NOMO-1 (cell line): ENCODE results near the gene ASPSCR1.

Experiments used
- DNase-seq, 2 experiments: peaks; one replicate each; lab custom pipeline; 2025; ENCODE audit not compliant: unreplicated experiment in 2 of 2; lab: John Stamatoyannopoulos, UW

ASPSCR1 gene

DNA sequence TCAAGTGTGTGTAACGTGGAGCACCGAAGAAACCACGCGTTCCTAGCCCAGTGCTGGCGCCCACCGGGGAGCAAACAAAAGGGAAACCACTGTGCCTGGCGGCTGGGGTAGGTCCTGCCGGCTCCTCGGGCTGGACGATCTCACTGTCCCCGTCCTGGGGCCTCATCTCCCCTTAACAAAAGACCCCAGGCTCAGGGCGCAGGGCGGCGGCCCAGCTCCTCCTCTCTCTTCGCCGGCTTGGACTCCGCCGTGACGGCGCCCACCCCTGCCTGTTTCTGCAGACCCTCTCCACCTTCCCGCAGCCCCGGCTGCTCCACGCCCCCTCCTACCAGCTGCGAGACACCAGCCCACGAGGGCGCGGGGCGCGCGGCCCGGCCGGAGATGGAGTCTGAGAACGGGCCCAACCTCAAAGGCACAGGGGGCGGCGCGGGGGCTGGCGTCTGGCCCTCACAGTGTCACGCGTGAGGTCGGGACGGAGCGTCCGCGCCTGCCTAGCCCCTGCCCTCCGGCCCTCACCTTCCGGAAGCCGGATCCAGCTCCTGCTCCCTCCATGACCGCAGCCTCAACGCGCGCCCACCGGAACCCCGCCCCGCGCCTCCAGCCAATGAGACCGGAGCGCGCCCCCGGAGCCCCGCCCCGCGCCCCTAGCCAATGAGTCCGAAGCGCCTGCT is 45.0 kb downstream of the ASPSCR1 start, which contains the start of gene CENPX:
Gene CENPX, minus strand, starts transcription at position 569 of the 671 bp plus-strand sequence. Its CDS starts 17 bp downstream, at position 552.
- DNase-seq: no peak

DNA sequence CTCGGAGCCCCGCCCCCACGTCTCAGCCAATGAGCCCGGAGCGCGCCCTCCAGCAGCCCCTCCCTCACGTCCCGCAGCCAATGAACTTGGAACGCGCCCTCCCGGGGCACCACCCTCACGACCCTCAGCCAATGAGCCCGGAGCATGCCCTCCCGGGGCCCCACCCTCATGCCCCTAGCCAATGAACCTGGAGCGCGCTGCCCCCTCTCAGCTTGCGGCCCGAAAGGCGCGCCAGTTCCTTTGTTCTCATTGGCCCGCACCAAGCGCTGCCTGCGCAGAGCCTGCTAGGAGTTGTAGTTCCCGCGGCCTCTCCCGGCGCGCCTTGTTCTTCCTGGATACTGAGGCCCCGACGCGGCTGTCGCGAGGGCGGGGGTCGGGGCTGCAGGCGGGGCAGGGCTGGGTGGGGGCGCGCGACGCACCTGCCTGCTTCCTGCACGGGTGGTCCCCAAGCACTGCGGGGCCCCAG is 45.6 kb downstream of the ASPSCR1 start, which contains the start of gene LRRC45:
Gene LRRC45, plus strand, starts transcription at position 325 of the 466 bp plus-strand sequence. CDS start 339 bp downstream, outside the sequence.
- peak; percentile 99 to 100 for DNase-seq

DNA sequence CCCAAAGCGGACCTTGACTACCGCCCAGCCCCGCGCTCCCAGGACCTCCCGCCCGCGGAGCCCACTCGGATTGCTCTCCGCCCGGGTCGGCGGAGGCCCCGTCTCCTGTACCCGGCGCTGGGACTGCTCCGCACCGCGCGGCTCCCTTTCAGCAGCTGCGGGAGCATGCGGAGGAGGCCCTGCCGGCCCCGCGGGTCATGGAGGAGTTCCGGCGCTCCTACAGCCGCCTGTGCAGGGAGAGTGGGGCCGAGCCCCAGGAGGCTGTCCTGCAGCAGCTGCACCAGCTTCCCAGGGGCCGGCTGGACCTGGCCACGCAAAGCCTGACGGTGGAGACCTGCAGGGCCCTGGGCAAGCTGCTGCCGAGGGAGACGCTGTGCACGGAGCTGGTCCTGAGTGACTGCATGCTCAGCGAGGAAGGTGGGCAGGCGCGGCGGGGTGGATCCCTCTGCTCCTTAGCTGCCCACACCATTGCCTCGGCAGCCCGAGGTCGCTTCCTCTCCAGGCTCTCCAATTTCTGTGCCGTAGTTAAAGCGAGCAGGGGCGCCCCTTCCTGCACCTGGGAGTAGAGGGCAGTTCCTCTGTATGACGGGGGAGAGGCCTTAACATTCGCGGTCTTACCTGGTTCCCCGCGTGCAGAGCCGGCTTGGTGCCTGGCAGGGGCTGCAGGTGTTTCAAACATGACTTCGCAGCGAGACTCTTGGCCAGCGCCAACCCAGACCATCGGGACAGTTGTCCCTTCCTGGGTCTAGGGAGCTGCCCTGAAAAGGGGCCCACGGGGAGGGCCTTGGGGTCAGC is 46.2 kb downstream of the ASPSCR1 start:
- peak; percentile 38 to 43 for DNase-seq

GRCh38 chr17:82024859-82025258 is 47.4 kb downstream of the ASPSCR1 start:
- no peak for DNase-seq

DNA sequence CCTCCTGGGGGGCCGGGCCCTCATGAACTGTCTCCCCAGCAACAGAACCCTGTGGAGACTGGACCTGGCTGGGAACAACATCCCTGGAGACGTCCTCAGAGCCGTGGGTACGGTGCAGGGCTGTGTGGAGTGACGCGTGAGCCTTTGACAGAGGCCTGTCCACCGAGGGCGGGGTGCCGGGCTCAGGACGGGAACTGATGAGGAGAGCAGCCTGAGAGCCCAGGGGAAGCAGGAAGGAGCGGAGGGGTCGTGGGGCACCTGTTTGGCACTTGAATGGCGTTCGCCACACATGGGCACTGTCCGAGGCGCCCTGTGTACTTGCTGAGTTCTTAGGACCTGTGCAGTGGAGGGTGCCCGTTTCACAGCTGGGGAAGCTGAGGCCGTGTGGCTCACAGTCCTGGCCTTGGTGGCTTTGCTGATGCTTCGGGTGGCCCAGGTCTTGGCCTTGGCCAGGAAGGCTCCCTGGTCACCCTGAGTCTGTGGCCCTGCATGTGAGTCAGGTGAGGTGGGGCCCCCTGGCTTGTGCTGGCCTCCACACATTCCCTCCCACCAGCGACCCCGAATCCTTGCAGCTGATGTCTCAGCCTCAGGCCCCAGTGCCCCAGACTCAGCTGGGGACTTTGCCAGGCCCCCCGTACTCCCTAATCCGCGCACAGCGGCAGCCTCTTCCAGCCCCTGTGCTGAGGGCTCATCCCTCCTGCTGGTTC is 48.1 kb downstream of the ASPSCR1 start:
- no peak for DNase-seq

DNA sequence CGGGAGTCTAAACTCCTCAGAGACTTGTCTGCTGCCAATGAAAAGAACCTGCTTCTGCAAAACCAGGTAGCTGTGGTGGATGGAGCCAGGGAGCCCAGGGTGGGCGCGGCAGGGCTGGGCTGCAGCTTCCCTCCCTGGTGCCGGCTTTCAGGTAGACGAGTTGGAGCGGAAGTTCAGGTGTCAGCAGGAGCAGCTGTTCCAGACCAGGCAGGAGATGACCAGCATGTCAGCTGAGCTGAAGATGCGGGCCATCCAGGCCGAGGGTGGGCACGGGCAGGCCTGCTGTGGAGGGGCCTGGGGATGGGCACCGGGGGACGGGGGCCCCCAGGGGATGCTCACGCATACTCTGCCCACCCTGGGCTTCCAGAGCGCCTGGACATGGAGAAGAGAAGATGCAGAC is 50.8 kb downstream of the ASPSCR1 start:
- DNase-seq: no peak

DNA sequence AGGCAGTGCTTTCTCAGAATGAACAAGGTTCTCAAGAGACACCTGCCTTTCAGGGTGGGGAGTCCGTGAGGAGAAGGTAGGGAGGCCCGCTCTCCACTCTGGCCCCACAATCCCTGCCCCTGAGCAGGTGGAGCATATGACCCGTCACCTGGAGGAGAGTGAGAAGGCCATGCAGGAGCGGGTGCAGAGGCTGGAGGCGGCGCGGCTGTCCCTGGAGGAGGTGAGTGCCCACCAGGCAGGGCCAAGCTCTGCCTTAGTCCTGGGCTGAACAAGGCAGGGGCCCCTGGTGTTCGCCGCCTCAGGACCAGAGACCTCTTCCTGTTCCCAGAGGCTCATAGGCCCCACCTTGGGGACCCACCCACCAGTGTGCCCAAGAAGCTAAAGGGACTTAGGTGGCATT is 51.5 kb downstream of the ASPSCR1 start:
- DNase-seq: no peak

DNA sequence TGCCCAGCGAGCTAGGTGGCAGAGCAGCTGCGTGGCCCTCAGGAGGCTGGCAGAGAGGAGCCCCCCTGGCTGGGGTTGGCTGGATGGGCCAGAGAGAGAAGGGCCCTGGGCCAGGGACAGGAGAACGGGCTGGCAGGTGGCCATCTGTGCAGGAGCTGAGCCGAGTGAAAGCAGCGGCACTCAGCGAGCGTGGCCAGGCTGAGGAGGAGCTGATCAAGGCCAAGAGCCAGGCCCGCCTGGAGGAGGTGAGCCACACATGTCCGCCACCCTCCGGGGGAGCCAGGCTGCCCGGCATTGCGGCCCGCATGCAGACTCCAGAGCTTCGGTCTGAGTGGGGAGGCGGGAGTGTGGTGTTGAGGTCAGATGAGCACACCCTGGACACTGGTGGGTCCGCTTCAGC is 52.0 kb downstream of the ASPSCR1 start:
- no peak for DNase-seq

- DNase-seq: no peak
These were observed 52.6 kb downstream of the ASPSCR1 start for GRCh38 chr17:82029990-82030469.

DNA sequence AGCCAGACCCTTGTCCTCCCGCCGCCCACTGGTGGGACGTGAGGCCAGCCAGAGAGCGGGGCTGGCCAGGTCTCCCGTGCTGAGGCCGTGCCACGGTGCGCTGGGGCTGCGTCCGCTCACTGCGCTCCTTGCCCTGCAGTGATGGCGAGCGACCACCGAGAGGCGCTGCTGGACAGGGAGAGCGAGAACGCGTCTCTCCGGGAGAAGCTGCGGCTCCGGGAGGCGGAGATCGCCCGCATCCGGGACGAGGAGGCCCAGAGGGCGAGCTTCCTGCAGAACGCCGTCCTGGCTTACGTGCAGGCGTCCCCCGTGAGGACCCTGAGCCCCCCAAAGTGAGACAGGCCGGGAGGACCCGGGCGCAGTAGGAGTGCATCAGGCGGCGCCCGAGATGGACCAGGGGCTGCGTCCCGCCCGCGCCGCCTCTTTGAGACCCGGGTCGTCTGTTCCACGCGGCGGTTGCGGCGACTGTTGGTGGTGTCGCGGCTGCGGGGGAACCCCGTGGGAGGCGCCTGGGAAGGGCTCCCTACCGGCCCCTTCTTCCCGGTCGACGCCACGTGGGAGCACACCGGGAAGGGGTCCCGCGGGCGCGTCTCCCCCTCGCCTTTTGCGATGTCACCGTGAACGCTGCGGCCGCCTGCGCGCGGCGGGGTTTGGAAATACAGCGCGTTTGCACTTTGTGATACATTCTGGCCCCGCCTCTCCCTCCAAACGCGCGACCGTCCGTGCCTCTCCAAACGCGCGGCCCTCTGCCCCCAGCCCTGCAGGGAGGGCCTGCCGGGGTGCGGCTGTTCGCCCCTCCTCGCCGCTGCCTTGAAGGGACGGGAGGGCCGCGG is 53.3 kb downstream of the ASPSCR1 start:
- DNase-seq: peak; percentile 76 to 85

DNA sequence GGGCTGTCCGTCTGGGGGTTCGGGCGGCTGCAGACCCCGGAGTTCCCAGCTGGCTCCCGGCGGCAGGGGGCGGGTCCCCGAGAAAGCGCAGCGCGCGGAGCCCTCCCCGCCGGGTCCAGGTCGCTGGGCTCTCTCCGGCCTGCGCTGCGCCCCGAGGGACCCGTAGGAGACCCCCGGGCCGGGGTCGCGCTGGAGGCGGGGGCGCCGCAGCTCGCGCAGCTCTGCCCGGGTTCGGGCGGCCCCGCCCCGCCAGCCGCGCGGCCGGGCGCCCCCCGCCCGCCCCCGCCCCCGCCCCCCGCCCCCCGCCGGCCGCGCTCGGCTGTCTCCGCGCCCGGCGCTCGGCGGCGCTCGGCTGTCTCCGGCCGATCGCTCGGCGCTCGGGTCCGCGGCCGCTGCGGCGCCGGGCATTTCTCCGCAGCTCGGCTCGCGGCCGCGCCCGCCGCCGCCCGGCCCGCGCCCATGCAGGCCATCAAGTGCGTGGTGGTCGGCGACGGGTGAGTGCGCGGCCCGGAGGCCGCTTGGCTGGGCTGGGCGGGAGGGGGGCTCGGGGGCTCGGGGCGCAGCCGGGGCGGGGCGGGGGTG is 54.0 kb downstream of the ASPSCR1 start, which contains the start of gene RAC3:
Gene RAC3, plus strand, starts transcription at position 376 of the 582 bp plus-strand sequence. Its CDS starts 84 bp downstream, at position 460.
- peak in 1 of 2 experiments; percentile 62 for DNase-seq

- no peak for DNase-seq
These were observed 54.6 kb downstream of the ASPSCR1 start for GRCh38 chr17:82031885-82032627.

- no peak for DNase-seq
These were observed 56.1 kb downstream of the ASPSCR1 start for GRCh38 chr17:82033359-82034085.

DNA sequence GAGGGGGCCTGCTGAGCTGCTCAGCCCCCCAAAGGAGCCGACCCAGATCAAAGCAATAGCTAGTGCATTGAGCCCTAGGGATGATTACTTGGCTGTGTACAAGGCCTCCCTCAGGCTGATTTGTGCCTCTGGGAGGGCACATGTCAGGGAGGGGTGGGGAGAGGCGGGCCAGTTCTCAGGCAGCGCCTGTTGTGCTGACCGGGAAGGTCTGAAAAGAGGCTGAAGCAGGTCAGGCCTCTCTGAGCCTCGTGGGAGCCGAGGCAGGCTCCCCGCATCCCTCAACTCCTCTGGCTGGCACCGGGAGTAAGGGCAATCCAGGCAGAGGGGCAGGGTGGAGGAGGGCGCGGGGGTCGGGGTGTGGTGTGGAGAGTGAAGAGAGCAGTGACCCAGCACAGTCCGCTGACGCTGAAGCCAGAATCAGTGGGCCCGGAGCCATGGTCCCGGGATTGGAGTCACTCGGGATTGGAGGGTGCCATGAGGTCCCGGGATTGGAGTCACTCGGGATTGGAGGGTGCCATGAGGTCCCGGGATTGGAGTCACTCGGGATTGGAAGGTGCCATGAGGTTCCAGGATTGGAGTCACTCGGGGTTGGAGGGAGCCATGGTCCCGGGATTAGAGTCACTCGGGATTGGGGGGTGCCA is 57.1 kb downstream of the ASPSCR1 start:
- DNase-seq: no peak

GRCh38 chr17:82035488-82035887 is 58.1 kb downstream of the ASPSCR1 start:
- no peak for DNase-seq

DNA sequence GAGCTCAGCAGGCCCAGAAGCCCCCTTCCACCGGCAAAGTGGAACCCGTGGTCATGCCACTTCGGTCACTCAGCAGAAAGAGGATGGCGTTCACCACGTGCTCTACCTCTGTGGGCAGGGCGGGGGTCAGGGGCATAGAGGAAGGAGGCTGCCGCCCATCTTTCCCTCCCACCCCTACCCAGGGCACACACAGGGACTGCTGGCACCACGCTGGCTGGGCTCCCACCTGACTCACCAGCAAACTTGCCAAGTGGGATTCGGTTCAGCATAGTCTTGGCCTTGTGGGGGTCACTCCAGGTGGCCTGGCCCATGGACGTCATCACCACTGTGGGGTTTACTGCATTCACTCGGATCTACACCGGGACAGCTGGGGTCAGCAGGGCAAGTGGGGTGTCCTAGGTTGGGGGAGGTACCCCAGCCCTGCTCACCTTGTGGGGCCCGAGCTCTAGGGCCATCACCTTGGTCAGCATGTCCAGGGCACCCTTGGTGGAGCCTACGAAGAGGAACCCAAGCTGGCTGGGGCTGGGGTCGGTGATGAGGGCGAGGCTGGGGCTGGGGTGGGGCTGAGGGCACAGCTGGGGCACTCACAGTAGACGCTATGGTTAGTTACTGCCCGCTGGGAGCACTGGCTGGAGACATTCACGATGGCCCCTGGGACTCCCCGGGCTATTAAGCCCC is 58.7 kb downstream of the ASPSCR1 start:
- no peak for DNase-seq

DNA sequence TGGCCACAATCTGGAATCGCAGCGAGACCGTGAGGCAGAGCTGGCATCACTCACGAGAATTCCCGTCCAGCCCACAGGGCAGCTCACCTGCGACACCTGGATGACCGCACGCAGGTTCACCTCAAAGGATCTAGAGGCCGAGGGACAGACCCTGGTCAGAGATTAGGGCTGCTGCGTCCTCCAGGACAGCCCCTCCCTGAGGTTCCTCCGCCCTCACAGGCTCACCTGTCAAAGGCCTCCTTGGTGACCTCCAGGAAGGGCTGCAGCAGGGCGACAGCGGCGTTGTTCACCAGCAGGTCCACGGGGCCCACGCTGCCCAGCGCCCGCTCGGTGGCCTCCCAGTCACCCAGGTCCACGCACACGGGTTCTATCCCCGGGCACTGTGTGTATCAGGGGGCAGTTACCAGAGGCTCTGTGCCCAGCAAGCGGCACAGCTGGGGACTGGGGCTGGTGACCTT is 59.2 kb downstream of the ASPSCR1 start:
- no peak for DNase-seq
